K562 (cell line): Measurements from ENCODE around the gene CCNDBP1.

ENCODE experiments used
- ADNP ChIP-seq: fragments of 200-800 bp; sonication (Bioruptor generic); IDR thresholded peaks from 2 replicates; pipeline ENCODE4 v1.6.1; 2016; ENCODE audit warnings: missing genetic modification characterization, missing compliant biosample characterization
- ARID2 ChIP-seq: fragments of 450-650 bp; IDR thresholded peaks from 2 replicates; pipeline ENCODE4 v1.6.1; 2017; ENCODE audit warnings: antibody characterized with exemption, mild to moderate bottlenecking
- ETV6 ChIP-seq, 3 experiments: fragments of 150-350 bp in 1 of 3; sonication (generic) in 1 of 3; formaldehyde crosslinking in 1 of 3; IDR thresholded peaks; 2 replicates each; pipeline versions ENCODE4 v1.6.1 to v1.8.0; 2014 to 2022; ENCODE audit warnings: borderline replicate concordance in 2 of 3, low read depth in 2 of 3, antibody characterized with exemption in 1 of 3, low read length in 1 of 3, mild to moderate bottlenecking in 1 of 3, missing genetic modification reagents in 1 of 3
- EZH2 ChIP-seq: IDR thresholded peaks from 2 replicates; pipeline ENCODE4 v1.6.1; 2012; ENCODE audit warnings: low read depth, mild to moderate bottlenecking, inconsistent platforms, low read length, borderline replicate concordance
- TF ChIP-seq, protein P1 (sequence below): fragments of 200-800 bp; sonication (Bioruptor generic); IDR thresholded peaks from 2 replicates; pipeline ENCODE4 v1.6.1; 2017; ENCODE audit warnings: missing genetic modification characterization, missing compliant biosample characterization

DNA sequence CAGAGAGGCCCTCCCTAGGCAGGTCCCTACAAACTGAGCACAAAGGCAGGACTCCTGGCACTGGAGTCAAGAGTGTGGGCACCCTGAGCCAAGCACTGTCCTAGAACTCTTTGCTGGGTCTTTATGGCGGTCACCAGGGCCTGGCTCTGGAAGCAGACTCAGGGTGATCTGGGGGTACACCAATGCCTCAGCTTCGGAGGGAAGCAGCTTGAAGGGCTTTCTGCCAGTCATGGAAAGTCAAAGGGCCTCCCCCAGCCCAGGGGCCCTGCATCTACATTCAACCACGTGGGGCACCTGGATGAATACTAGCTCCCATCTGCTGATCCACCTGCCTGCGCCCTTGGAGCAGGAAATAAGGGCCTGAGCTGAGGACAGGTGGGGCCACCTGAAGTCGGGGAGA, 28.3 kb downstream of the CCNDBP1 start:
- TF ChIP-seq ETV6 (IDR thresholded peaks at IDR 0.05; ENCODE audit: borderline replicate concordance in 1 of 2, low read depth in 2 of 2, low read length in 1 of 2) (no peak), ETV6 (CRISPR knock-in tag; IDR thresholded peaks at IDR 0.05; ENCODE audit: borderline replicate concordance) (no peak), ARID2 (no peak), ADNP (tag) (no peak), EZH2 (no peak)
- TF ChIP-seq, protein P1, sequence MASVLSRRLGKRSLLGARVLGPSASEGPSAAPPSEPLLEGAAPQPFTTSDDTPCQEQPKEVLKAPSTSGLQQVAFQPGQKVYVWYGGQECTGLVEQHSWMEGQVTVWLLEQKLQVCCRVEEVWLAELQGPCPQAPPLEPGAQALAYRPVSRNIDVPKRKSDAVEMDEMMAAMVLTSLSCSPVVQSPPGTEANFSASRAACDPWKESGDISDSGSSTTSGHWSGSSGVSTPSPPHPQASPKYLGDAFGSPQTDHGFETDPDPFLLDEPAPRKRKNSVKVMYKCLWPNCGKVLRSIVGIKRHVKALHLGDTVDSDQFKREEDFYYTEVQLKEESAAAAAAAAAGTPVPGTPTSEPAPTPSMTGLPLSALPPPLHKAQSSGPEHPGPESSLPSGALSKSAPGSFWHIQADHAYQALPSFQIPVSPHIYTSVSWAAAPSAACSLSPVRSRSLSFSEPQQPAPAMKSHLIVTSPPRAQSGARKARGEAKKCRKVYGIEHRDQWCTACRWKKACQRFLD (CRISPR knock-in tag) = no peak
